ENCODE measurements around the gene TMEM86A.

- TF ChIP-seq CTCF (IDR thresholded peaks at IDR 0.05) (no peak), POLR2A (IDR thresholded peaks at IDR 0.05) (no peak), EP300 (IDR thresholded peaks at IDR 0.05) (no peak)
Measured at GRCh38 chr11:18699848-18700261, 1.3 kb downstream of the TMEM86A start.

Data from suprapubic skin (tissue), 3 donors.